ENCODE data around the gene IPO13.

IPO13 gene

DNA sequence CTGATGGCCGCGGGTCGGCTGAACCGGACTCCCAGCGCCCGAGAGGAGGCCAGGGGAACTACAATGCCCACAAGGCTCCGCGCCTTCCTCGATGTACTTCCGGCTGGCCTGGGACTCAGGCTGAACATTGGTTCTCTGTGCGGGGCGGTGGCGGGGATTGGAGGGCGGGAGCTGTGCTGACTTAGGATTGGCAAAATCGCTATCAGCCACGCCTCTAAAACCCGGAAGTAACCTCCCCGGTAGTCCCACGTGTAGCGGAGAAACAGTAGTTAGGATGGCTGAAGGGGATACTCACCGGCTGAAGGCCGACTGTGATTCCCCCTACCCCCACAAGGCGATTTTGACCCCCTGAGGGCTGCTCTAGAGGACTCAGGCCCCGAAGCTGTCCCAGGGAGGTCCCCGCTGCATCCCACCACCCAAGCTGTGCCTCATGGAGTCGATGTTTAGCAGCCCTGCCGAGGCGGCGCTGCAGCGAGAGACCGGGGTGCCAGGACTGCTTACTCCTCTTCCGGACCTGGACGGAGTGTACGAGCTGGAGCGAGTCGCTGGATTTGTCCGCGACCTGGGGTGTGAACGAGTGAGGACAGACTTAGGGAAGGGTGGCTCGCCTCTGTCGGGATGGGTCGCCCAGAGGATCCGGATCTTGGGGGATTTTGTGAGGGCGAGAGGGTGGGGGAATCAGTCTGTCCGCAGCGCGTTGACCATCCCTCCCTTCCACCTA is 23.2 kb downstream of the IPO13 start, which contains the start of gene DPH2:
TSS of gene DPH2 (plus strand) at position 265 of the 721 bp plus-strand sequence. CDS start at position 431, 166 bp downstream.
- H3K36me3 ChIP-seq (ENCODE audit: control insufficient read depth, insufficient read depth, low read length), result peaks cover 24% of the 10 kb centered on the region
- no peaks in the 10 kb centered on the region for H3K9me3 ChIP-seq (ENCODE audit: control insufficient read depth, insufficient read depth, low read depth, low read length)
- H3K27ac ChIP-seq (ENCODE audit: low read depth, low read length), result peak within 1 kb of the TSS; percentile 41; the same call in 1 of the 2 replicates
- H3K9ac ChIP-seq (ENCODE audit: low read length), result peak within 1 kb of the TSS; percentile 93
- H3K4me1 ChIP-seq (ENCODE audit: control insufficient read depth, insufficient read depth, low read length), result peaks cover 12% of the 10 kb centered on the region; the same call in 1 of the 2 replicates
- peak within 1 kb of the TSS; percentile 92 for H3K4me3 ChIP-seq (ENCODE audit: low read depth, low read length)
- H3K27me3 ChIP-seq (ENCODE audit: control insufficient read depth, insufficient read depth, low read length), result no peaks in the 10 kb centered on the region

DNA sequence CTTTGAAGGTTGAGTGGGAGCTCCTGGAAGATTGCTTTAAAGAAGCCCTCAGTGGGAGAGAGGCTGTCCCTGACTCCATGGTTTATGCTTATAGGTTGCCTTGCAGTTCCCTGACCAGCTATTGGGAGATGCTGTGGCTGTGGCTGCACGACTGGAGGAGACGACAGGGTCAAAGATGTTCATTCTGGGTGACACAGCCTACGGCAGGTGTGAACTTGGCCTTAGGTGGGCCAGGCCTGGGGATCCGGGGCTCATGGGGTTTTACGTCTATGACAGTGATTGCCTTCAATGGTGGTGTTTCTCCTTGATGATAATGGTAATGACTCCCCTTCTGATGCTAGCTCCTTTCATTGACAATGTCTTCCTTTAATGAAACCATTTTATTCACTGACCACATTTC is 23.8 kb downstream of the IPO13 start:
- H3K9me3 ChIP-seq (ENCODE audit: control insufficient read depth, insufficient read depth, low read depth, low read length), result no peaks in the 10 kb centered on the region
- H3K36me3 ChIP-seq (ENCODE audit: control insufficient read depth, insufficient read depth, low read length), result peaks cover 24% of the 10 kb centered on the region
- peak overlapping the region; percentile 92 for H3K4me3 ChIP-seq (ENCODE audit: low read depth, low read length)
- no peak overlapping the region for H3K27ac ChIP-seq (ENCODE audit: low read depth, low read length)
- H3K9ac ChIP-seq (ENCODE audit: low read length), result peak overlapping the region; percentile 93
- H3K27me3 ChIP-seq (ENCODE audit: control insufficient read depth, insufficient read depth, low read length), result no peaks in the 10 kb centered on the region
- peaks cover 13% of the 10 kb centered on the region; the same call in 1 of the 2 replicates for H3K4me1 ChIP-seq (ENCODE audit: control insufficient read depth, insufficient read depth, low read length)

DNA sequence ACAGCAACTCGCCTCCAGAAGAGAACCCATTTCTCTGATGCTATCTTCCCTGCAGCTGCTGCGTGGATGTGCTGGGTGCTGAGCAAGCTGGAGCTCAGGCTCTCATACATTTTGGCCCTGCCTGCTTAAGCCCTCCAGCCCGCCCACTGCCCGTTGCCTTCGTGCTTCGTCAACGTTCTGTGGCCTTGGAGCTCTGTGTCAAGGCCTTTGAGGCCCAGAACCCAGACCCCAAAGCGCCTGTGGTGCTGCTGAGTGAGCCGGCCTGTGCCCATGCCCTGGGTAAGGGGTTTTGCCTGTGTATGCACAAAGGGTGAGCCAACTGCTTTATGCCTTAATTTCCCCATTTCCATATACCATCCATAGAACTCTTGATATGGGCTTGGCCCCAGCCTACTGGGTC is 24.2 kb downstream of the IPO13 start:
- H3K9ac ChIP-seq (ENCODE audit: low read length), result no peak overlapping the region
- H3K4me3 ChIP-seq (ENCODE audit: low read depth, low read length), result peak overlapping the region; percentile 92
- peaks cover 24% of the 10 kb centered on the region for H3K36me3 ChIP-seq (ENCODE audit: control insufficient read depth, insufficient read depth, low read length)

DNA sequence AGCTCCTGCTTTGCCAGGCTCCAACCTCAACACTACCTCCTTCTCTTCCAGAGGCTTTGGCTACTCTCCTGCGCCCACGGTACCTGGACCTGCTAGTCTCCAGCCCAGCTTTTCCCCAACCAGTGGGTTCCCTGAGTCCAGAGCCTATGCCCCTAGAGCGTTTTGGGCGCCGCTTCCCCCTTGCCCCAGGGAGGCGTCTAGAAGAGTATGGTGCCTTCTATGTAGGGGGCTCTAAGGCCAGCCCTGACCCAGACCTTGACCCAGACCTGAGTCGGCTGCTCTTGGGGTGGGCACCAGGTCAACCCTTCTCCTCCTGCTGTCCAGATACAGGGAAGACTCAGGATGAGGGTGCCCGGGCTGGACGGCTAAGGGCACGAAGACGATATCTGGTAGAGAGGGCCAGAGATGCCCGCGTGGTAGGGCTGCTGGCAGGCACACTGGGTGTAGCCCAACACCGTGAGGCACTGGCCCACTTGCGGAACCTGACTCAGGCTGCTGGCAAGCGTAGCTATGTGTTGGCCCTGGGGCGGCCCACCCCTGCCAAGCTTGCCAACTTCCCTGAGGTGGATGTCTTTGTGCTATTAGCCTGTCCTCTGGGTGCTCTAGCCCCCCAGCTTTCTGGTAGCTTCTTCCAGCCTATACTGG is 24.7 kb downstream of the IPO13 start:
- Histone ChIP-seq H3K4me3 (ENCODE audit: low read depth, low read length) (no peak overlapping the region), H3K36me3 (ENCODE audit: control insufficient read depth, insufficient read depth, low read length) (peaks cover 27% of the 10 kb centered on the region), H3K27me3 (ENCODE audit: control insufficient read depth, insufficient read depth, low read length) (no peaks in the 10 kb centered on the region), H3K9ac (ENCODE audit: low read length) (no peak overlapping the region), H3K4me1 (ENCODE audit: control insufficient read depth, insufficient read depth, low read length) (peaks cover 18% of the 10 kb centered on the region; the same call in 1 of the 2 replicates), H3K27ac (ENCODE audit: low read depth, low read length) (no peak overlapping the region), H3K9me3 (ENCODE audit: control insufficient read depth, insufficient read depth, low read depth, low read length) (no peaks in the 10 kb centered on the region)

More for the DNA sequence above, 24.2 kb downstream of the IPO13 start:
- H3K27ac ChIP-seq (ENCODE audit: low read depth, low read length), result no peak overlapping the region
- H3K9me3 ChIP-seq (ENCODE audit: control insufficient read depth, insufficient read depth, low read depth, low read length), result no peaks in the 10 kb centered on the region
- no peaks in the 10 kb centered on the region for H3K27me3 ChIP-seq (ENCODE audit: control insufficient read depth, insufficient read depth, low read length)
- peaks cover 17% of the 10 kb centered on the region; the same call in 1 of the 2 replicates for H3K4me1 ChIP-seq (ENCODE audit: control insufficient read depth, insufficient read depth, low read length)

- peaks cover 18% of the 10 kb centered on the region; the same call in 1 of the 2 replicates for H3K4me1 ChIP-seq (ENCODE audit: control insufficient read depth, insufficient read depth, low read length)
- no peaks in the 10 kb centered on the region for H3K9me3 ChIP-seq (ENCODE audit: control insufficient read depth, insufficient read depth, low read depth, low read length)
- peak overlapping the region; percentile 91 for H3K9ac ChIP-seq (ENCODE audit: low read length)
- peak overlapping the region; percentile 82 for H3K4me3 ChIP-seq (ENCODE audit: low read depth, low read length)
- H3K27me3 ChIP-seq (ENCODE audit: control insufficient read depth, insufficient read depth, low read length), result no peaks in the 10 kb centered on the region
- no peak overlapping the region for H3K27ac ChIP-seq (ENCODE audit: low read depth, low read length)
- peaks cover 42% of the 10 kb centered on the region for H3K36me3 ChIP-seq (ENCODE audit: control insufficient read depth, insufficient read depth, low read length)
These were observed 27.3 kb downstream of the IPO13 start for GRCh38 chr1:43973981-43974442.

DNA sequence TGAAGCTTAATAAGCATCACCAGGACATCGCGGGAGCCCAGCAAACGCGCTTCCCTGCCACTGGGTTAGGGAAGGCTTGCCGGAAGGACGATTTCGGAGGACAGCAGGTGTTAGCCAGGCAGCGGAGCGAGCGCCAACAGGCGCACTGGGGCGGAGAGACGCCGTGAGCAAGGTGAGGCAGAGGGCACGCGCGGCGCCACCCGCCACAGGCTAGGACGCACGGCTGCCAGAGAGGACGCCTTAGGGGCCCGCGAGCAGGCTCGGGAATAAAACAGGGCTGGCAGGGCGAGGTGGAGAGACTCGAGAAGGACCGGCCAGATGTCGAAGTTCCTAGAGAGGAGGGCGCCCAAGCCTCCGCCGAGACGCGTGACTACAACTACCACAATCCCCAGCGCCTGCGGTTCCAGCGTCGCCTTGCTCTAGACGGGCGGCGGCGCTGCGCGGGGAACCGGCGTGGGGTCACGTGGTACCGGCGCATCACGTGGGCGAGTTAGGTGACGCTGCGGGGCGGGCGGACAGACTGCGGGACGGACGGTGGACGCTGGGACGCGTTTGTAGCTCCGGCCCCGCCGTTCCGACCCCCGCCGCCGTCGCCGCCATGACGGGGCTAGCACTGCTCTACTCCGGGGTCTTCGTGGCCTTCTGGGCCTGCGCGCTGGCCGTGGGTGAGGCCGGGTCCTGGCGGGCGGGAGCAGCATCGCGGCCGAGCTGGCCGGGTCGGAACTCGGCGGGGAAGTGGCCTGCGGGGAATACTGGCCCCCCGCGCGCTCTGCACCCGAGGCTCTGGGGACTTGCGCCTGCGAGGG is 27.9 kb downstream of the IPO13 start, which contains the start of gene ATP6V0B:
TSS of gene ATP6V0B (plus strand) at position 518 of the 806 bp plus-strand sequence. CDS start at position 599, 81 bp downstream.
- no peaks in the 10 kb centered on the region for H3K9me3 ChIP-seq (ENCODE audit: control insufficient read depth, insufficient read depth, low read depth, low read length)
- H3K4me1 ChIP-seq (ENCODE audit: control insufficient read depth, insufficient read depth, low read length), result peaks cover 18% of the 10 kb centered on the region; the same call in 1 of the 2 replicates
- peak within 1 kb of the TSS; percentile 82 for H3K4me3 ChIP-seq (ENCODE audit: low read depth, low read length)
- peak within 1 kb of the TSS; percentile 73; the same call in 1 of the 2 replicates for H3K27ac ChIP-seq (ENCODE audit: low read depth, low read length)
- peak within 1 kb of the TSS; percentile 91 for H3K9ac ChIP-seq (ENCODE audit: low read length)
- peaks cover 42% of the 10 kb centered on the region for H3K36me3 ChIP-seq (ENCODE audit: control insufficient read depth, insufficient read depth, low read length)
- H3K27me3 ChIP-seq (ENCODE audit: control insufficient read depth, insufficient read depth, low read length), result no peaks in the 10 kb centered on the region

DNA sequence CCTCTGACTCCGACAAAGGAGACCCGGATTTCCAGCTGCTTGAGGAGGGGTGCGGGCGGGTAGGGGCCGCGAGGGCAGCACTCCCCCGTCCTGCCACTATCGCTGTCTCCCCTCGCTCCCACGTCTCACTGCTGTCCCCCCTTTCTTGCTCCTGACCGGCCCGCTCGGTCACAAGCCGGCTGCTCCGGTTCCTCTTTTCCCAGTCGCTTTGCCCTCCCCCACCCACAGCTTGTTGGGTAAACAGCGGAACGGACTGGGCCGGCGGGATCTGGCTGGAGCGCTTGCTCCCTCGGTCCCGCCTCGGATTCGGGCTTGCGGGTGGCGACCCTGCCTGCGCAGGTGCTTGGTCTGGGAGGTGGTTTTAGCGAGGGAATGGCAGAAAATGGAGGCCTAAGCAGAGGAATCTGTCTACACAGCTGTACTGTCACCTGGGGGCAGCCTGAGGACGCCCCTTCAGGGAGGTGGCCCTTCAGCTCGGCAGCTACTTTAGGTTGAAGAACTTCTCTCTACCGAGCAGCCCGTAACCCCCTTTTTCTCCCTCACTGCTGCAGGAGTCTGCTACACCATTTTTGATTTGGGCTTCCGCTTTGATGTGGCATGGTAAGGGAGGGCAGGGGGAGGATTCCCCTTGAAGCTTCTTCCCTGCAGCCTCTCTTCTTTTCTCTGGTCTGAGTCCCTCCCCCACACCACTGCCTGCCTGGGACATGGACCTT is 28.7 kb downstream of the IPO13 start:
- peaks cover 42% of the 10 kb centered on the region for H3K36me3 ChIP-seq (ENCODE audit: control insufficient read depth, insufficient read depth, low read length)
- H3K27ac ChIP-seq (ENCODE audit: low read depth, low read length), result peak overlapping the region; percentile 73; the same call in 1 of the 2 replicates
- H3K9ac ChIP-seq (ENCODE audit: low read length), result peak overlapping the region; percentile 91
- H3K4me1 ChIP-seq (ENCODE audit: control insufficient read depth, insufficient read depth, low read length), result peaks cover 25% of the 10 kb centered on the region
- no peaks in the 10 kb centered on the region for H3K27me3 ChIP-seq (ENCODE audit: control insufficient read depth, insufficient read depth, low read length)
- peak overlapping the region; percentile 82 for H3K4me3 ChIP-seq (ENCODE audit: low read depth, low read length)
- H3K9me3 ChIP-seq (ENCODE audit: control insufficient read depth, insufficient read depth, low read depth, low read length), result no peaks in the 10 kb centered on the region

- Histone ChIP-seq H3K27ac (ENCODE audit: low read depth, low read length) (no peak overlapping the region), H3K4me3 (ENCODE audit: low read depth, low read length) (peak overlapping the region; percentile 82), H3K9ac (ENCODE audit: low read length) (peak overlapping the region; percentile 91), H3K4me1 (ENCODE audit: control insufficient read depth, insufficient read depth, low read length) (peaks cover 25% of the 10 kb centered on the region), H3K27me3 (ENCODE audit: control insufficient read depth, insufficient read depth, low read length) (no peaks in the 10 kb centered on the region), H3K9me3 (ENCODE audit: control insufficient read depth, insufficient read depth, low read depth, low read length) (no peaks in the 10 kb centered on the region), H3K36me3 (ENCODE audit: control insufficient read depth, insufficient read depth, low read length) (peaks cover 41% of the 10 kb centered on the region)
These were observed 29.3 kb downstream of the IPO13 start for GRCh38 chr1:43976045-43976444.

DNA sequence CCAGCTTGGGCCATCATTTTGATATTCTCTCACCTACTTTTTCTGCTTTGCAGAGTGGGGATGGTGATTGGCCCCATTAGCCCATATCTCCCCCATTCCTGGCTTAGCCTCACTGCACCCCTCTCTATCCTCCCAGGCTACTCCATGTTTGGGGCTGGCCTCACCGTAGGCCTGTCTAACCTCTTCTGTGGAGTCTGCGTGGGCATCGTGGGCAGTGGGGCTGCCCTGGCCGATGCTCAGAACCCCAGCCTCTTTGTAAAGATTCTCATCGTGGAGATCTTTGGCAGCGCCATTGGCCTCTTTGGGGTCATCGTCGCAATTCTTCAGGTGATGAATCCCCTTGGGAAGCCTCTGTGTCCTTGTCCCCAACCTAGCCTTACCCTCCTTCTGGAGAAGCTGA is 30.1 kb downstream of the IPO13 start:
- no peaks in the 10 kb centered on the region for H3K27me3 ChIP-seq (ENCODE audit: control insufficient read depth, insufficient read depth, low read length)
- H3K4me3 ChIP-seq (ENCODE audit: low read depth, low read length), result no peak overlapping the region
- no peak overlapping the region for H3K27ac ChIP-seq (ENCODE audit: low read depth, low read length)
- peaks cover 25% of the 10 kb centered on the region for H3K4me1 ChIP-seq (ENCODE audit: control insufficient read depth, insufficient read depth, low read length)
- peaks cover 41% of the 10 kb centered on the region for H3K36me3 ChIP-seq (ENCODE audit: control insufficient read depth, insufficient read depth, low read length)
- H3K9ac ChIP-seq (ENCODE audit: low read length), result no peak overlapping the region
- H3K9me3 ChIP-seq (ENCODE audit: control insufficient read depth, insufficient read depth, low read depth, low read length), result no peaks in the 10 kb centered on the region
